HEK293T (cell line): ENCODE data around the gene GFI1B.

Experiments used
- BHLHE40 ChIP-seq: fragments of 450-650 bp; IDR thresholded peaks from 2 replicates; pipeline ENCODE4 v1.6.1; 2016; ENCODE audit warnings: mild to moderate bottlenecking, moderate library complexity, borderline replicate concordance
- ELF4 ChIP-seq: fragments of 450-650 bp; IDR thresholded peaks from 2 replicates; pipeline ENCODE4 v1.6.1; 2017; ENCODE audit warnings: antibody characterized with exemption
- FOXA1 ChIP-seq: fragments of 450-650 bp; IDR thresholded peaks from 2 replicates; pipeline ENCODE4 v1.6.1; 2016; ENCODE audit warnings: mild to moderate bottlenecking
- FOXK2 ChIP-seq: fragments of 450-650 bp; IDR thresholded peaks from 2 replicates; pipeline ENCODE4 v1.6.1; 2016; ENCODE audit warnings: mild to moderate bottlenecking
- FOXM1 ChIP-seq: fragments of 450-650 bp; IDR thresholded peaks from 2 replicates; pipeline ENCODE4 v1.6.1; 2017; ENCODE audit warnings: mild to moderate bottlenecking, borderline replicate concordance
- HDGF ChIP-seq: fragments of 450-650 bp; IDR thresholded peaks from 2 replicates; pipeline ENCODE4 v1.6.1; 2017; ENCODE audit warnings: antibody characterized with exemption, borderline replicate concordance
- L3MBTL2 ChIP-seq: fragments of 450-650 bp; conservative IDR thresholded peaks from 2 replicates; pipeline ENCODE4 v1.6.1; 2016; ENCODE audit warnings: mild to moderate bottlenecking
- NFRKB ChIP-seq: fragments of 450-650 bp; IDR thresholded peaks from 2 replicates; pipeline ENCODE4 v1.6.1; 2016; ENCODE audit warnings: mild to moderate bottlenecking, moderate library complexity
- SP1 ChIP-seq: fragments of 450-650 bp; IDR thresholded peaks from 2 replicates; pipeline ENCODE4 v1.6.1; 2017
- SUZ12 ChIP-seq: fragments of 450-650 bp; IDR thresholded peaks from 2 replicates; pipeline ENCODE4 v1.6.1; 2016; ENCODE audit warnings: mild to moderate bottlenecking
- TARDBP ChIP-seq: fragments of 450-650 bp; IDR thresholded peaks from 2 replicates; pipeline ENCODE4 v1.6.1; 2016
- ZNF384 ChIP-seq: fragments of 450-650 bp; IDR thresholded peaks from 2 replicates; pipeline ENCODE4 v1.6.1; 2016

DNA sequence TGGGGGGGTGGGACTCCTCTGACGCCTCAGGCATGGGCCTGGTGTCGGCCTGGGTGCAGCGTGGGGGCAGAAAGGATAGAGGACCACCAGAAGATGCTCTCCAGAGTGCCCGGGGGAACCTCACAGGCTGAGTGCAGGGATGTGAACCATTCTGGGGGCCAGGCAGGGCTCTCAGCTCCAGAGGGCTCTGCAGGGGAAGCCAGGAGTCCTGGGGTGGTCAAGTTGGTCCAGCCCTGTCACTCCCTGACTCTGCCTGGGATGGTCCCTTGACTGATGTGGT, 6.5 kb downstream of the GFI1B start:
- TF ChIP-seq ZNF384 = no peak
- no peak for TF ChIP-seq FOXM1
- no peak for TF ChIP-seq TARDBP
- TF ChIP-seq FOXK2 = no peak
- no peak for TF ChIP-seq SUZ12
- TF ChIP-seq HDGF = no peak
- TF ChIP-seq ELF4 = no peak
- TF ChIP-seq BHLHE40 = no peak
- no peak for TF ChIP-seq SP1
- no peak for TF ChIP-seq FOXA1
- TF ChIP-seq NFRKB = no peak
- TF ChIP-seq L3MBTL2 = no peak
